HepG2 (cell line): ENCODE measurements around the gene CLDN24. TPM values are rescaled to one million over a fixed set of nuclear protein-coding genes. Genes with fewer than 3 reads are reported as not detected.

ENCODE experiments used
- ATAC-seq: fragments of 200-7000 bp; cut with Tn5 transposase; 3 replicates; pipeline ENCODE4 v1.9.1; 2020; ENCODE audit warnings: mild to moderate bottlenecking, moderate library complexity
- BruUV-seq: library from RNA; stranded (reverse); fragments of 400-500 nt; replicated peaks from 2 replicates; lab custom pipeline; 2021; lab: Mats Ljungman, UMichigan
- CTCF ChIA-PET: fragments of 300-600 bp; formaldehyde crosslinking; extraction: SDS; loops from one replicate; lab custom pipeline; 2021; ENCODE audit warnings: low total read pairs, inconsistent platforms, low intra/inter-chr PET ratio; lab: Yijun Ruan, JAX
- POLR2A ChIA-PET: fragments of 350-600 bp; sonication (Branson Sonifier 250); formaldehyde crosslinking; loops from one replicate; lab custom pipeline; 2020; ENCODE audit warnings: antibody characterized with exemption, inconsistent platforms; lab: Yijun Ruan, JAX
- DNase-seq: peaks from one replicate; pipeline ENCODE4 v3.0.0-alpha.2; 2015; ENCODE audit warnings: low spot score
- FAIRE-seq: peaks from 3 replicates; lab custom pipeline; 2011; peaks lifted over from hg19 to GRCh38; lab: Jason Lieb, UNC
- H2AFZ ChIP-seq: one replicate; pipeline ENCODE4 v1.6.1; 2011; ENCODE audit warnings: low read length, inconsistent platforms
- H3K27ac ChIP-seq: fragments of 300-600 bp; 3 replicates; pipeline ENCODE4 v1.8.0; 2011; ENCODE audit warnings: mixed run types, mild to moderate bottlenecking, mixed read lengths, low read length, inconsistent platforms; ENCODE audit not compliant: insufficient read depth; ENCODE audit errors: extremely low read length
- H3K27me3 ChIP-seq, 2 experiments: fragments of 200-600 bp in 1 of 2; 2 replicates in 1 of 2; 3 replicates in 1 of 2; pipeline versions ENCODE4 v1.6.0 to v1.8.0; 2011; ENCODE audit warnings: low read length in 2 of 2, mild to moderate bottlenecking in 2 of 2, moderate library complexity in 2 of 2, inconsistent platforms in 1 of 2; ENCODE audit not compliant: insufficient read depth in 2 of 2, control insufficient read depth in 1 of 2
- H3K36me3 ChIP-seq, 2 experiments: fragments of 200-600 bp in 1 of 2; replicated peaks in 1 of 2; 2 replicates in 1 of 2; 3 replicates in 1 of 2; pipeline versions ENCODE4 v1.5.1 to v1.8.0; 2011; ENCODE audit warnings: low read length in 2 of 2, inconsistent platforms in 1 of 2; ENCODE audit not compliant: insufficient read depth in 2 of 2, control insufficient read depth in 1 of 2
- H3K4me1 ChIP-seq: 2 replicates; pipeline ENCODE4 v1.5.1; 2012; ENCODE audit warnings: low read length, inconsistent platforms; ENCODE audit not compliant: insufficient read depth
- H3K4me2 ChIP-seq: 2 replicates; pipeline ENCODE4 v1.6.0; 2011; ENCODE audit warnings: low read depth, low read length, inconsistent platforms
- H3K4me3 ChIP-seq, 3 experiments: fragments of 200-600 bp in 1 of 3; sonication (generic), shearing (Covaris generic) in 1 of 3; replicated peaks in 1 of 3; 2 replicates each; pipeline ENCODE4 v1.5.1; 2011 to 2016; ENCODE audit warnings: low read length in 3 of 3, inconsistent platforms in 2 of 3, low read depth in 2 of 3, mild to moderate bottlenecking in 2 of 3, control low read depth in 1 of 3, mixed read lengths in 1 of 3; ENCODE audit not compliant: insufficient read depth in 1 of 3
- H3K79me2 ChIP-seq: one replicate; pipeline ENCODE4 v1.6.1; 2011; ENCODE audit warnings: low read length, inconsistent platforms; ENCODE audit not compliant: insufficient read depth
- H3K9ac ChIP-seq: 2 replicates; pipeline ENCODE4 v1.6.0; 2011; ENCODE audit warnings: mild to moderate bottlenecking, low read depth, low read length, inconsistent platforms; ENCODE audit not compliant: insufficient read depth
- H3K9me3 ChIP-seq: 2 replicates; pipeline ENCODE4 v1.5.1; 2012; ENCODE audit warnings: mild to moderate bottlenecking, low read length
- H4K20me1 ChIP-seq: 2 replicates; pipeline ENCODE4 v1.6.0; 2011; ENCODE audit warnings: inconsistent platforms, mild to moderate bottlenecking, low read length, moderate library complexity; ENCODE audit not compliant: insufficient read depth
- CEBPB ChIP-seq: IDR thresholded peaks from 2 replicates; pipeline ENCODE4 v1.6.1; 2011; ENCODE audit warnings: low read depth, low read length, improper control_type of control experiment, borderline replicate concordance
- HNF4A ChIP-seq: sonication (generic); formaldehyde crosslinking; IDR thresholded peaks from 2 replicates; pipeline ENCODE4 v1.4.0; 2020; ENCODE audit warnings: missing genetic modification reagents
- NFYC ChIP-seq: IDR thresholded peaks from 2 replicates; pipeline ENCODE4 v1.6.1; 2016; ENCODE audit warnings: missing genetic modification reagents, missing compliant biosample characterization
- SETDB1 ChIP-seq: sonication (generic); formaldehyde crosslinking; IDR thresholded peaks from 2 replicates; pipeline ENCODE4 v1.5.1; 2020; ENCODE audit warnings: missing genetic modification reagents, mild to moderate bottlenecking, borderline replicate concordance
- SIX1 ChIP-seq: sonication (generic); formaldehyde crosslinking; IDR thresholded peaks from 2 replicates; pipeline ENCODE4 v1.4.0; 2020; ENCODE audit warnings: missing genetic modification reagents, borderline replicate concordance
- SMAD1 ChIP-seq: sonication (generic); formaldehyde crosslinking; IDR thresholded peaks from 2 replicates; pipeline ENCODE4 v1.4.0; 2020; ENCODE audit warnings: missing genetic modification reagents, low read depth, mild to moderate bottlenecking, borderline replicate concordance
- TP53 ChIP-seq: sonication (generic); formaldehyde crosslinking; conservative IDR thresholded peaks from 2 replicates; pipeline ENCODE4 v1.4.0; 2020; ENCODE audit warnings: missing genetic modification reagents
- ZNF121 ChIP-seq: sonication (generic); formaldehyde crosslinking; IDR thresholded peaks from 2 replicates; pipeline ENCODE4 v1.5.0; 2020; ENCODE audit warnings: mild to moderate bottlenecking, missing genetic modification reagents
- ZNF510 ChIP-seq: sonication (generic); formaldehyde crosslinking; IDR thresholded peaks from 2 replicates; pipeline ENCODE4 v1.4.0; 2020; ENCODE audit warnings: low read depth, mild to moderate bottlenecking, missing genetic modification reagents
- ZSCAN22 ChIP-seq: sonication (generic); formaldehyde crosslinking; IDR thresholded peaks from 2 replicates; pipeline ENCODE4 v1.4.0; 2020; ENCODE audit warnings: mild to moderate bottlenecking, missing genetic modification reagents
- WGBS: methylation state at CpG from one replicate; pipeline ENCODE4 v1.1.6; 2017; ENCODE audit warnings: low lambda C conversion rate; 5-methylcytosine and 5-hydroxymethylcytosine counted together
- in situ Hi-C: cut with HindIII; loops from 2 replicates; pipeline ENCODE4 v1.10.0; 2017; ENCODE audit warnings: low pct_unique_long_range_greater_than_20kb; ENCODE audit not compliant: extremely low pct_ligation_motif_present
- intact Hi-C: fragments of 100-400 bp; cut with micrococcal nuclease; formaldehyde crosslinking; loops from one replicate; pipeline ENCODE4 v1.10.0; 2022; ENCODE audit not compliant: unreplicated experiment
- polyA plus RNA-seq, 8 experiments: library from polyadenylated mRNA; depleted of rRNA in 3 of 8; stranded (reverse) in 7 of 8; unstranded in 1 of 8; fragments of >200 nt; fragmentation: Illumina TruSeq in 4 of 8; extraction: Trizol in 4 of 8; gene quantifications; 2 replicates each; pipeline versions ENCODE4 v1.2.1 to v1.2.3, GENCODE V29; 2011 to 2016; ENCODE audit warnings: low read depth in 4 of 8, missing spikeins in 1 of 8, mixed read lengths in 1 of 8; ENCODE audit not compliant: insufficient read depth in 1 of 8
- total RNA-seq, 5 experiments: library from RNA; depleted of rRNA; stranded (reverse); fragments of >200 nt; fragmentation: Illumina TruSeq; extraction: Trizol; gene quantifications; 2 replicates each; pipeline ENCODE4 v1.2.3, GENCODE V29; 2016; ENCODE audit warnings: low read depth in 1 of 5
- TF ChIP-seq, protein P1 (sequence below): IDR thresholded peaks from 2 replicates; pipeline ENCODE4 v1.6.1; 2012; ENCODE audit warnings: inconsistent platforms
- TF ChIP-seq, protein P2 (sequence below): sonication (generic); formaldehyde crosslinking; IDR thresholded peaks from 2 replicates; pipeline ENCODE4 v1.5.0; 2020; ENCODE audit warnings: mild to moderate bottlenecking, missing genetic modification reagents, moderate library complexity
- TF ChIP-seq, protein P3 (sequence below): sonication (generic); formaldehyde crosslinking; IDR thresholded peaks from 2 replicates; pipeline ENCODE4 v1.4.0; 2020; ENCODE audit warnings: mild to moderate bottlenecking, missing genetic modification reagents
- TF ChIP-seq, protein P4 (sequence below): sonication (generic); formaldehyde crosslinking; IDR thresholded peaks from 2 replicates; pipeline ENCODE4 v1.8.0; 2022; ENCODE audit warnings: missing genetic modification reagents, mild to moderate bottlenecking, moderate library complexity, borderline replicate concordance

Gene CLDN24
- total and polyA plus RNA-seq, 2 of the 13 experiments (the other 11 are each of a cell fraction or from before 2014, with no cell fraction given): not detected

DNA sequence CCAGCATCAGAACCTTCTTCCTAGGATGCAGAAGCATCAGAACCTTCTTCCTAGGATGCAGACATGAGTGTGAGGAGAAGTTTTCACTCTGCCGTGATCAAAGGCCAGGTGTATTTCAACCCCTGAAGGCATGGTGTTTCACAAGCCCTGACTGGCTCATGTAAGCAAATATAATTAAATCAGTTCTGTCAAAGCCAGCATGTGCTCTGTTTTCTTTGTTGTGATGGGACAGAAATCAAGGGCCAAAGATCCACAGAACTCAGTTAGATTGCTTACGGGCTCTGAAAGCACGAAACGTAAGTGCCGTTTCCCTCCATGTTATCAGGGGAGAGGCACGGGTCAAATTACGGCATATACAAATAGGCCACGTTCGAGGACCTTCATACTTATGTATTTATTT is 32.0 kb upstream of the CLDN24 start:
- peak overlapping the region; percentile 68 for H3K4me2 ChIP-seq
- H3K4me1 ChIP-seq: peaks cover 10% of the 10 kb centered on the region
- no peaks in the 10 kb centered on the region for H4K20me1 ChIP-seq
- in situ Hi-C loops: no loop called here
- no peaks in the 10 kb centered on the region; a peak in 1 of 5 replicates for H3K27me3 ChIP-seq
- ChIA-PET CTCF (no interaction called here), POLR2A (no interaction called here)
- H3K79me2 ChIP-seq: no peaks in the 10 kb centered on the region
- BruUV-seq: no TSS peak
- H3K4me3 ChIP-seq: no peak overlapping the region
- FAIRE-seq (no peak), DNase-seq (peak; percentile 25), ATAC-seq (peak; percentile 63)
- H3K9ac ChIP-seq: no peak overlapping the region
- WGBS: under 1% methylated on average over 9 of the region's 9 CpGs
- H3K9me3 ChIP-seq: no peaks in the 10 kb centered on the region
- H2AFZ ChIP-seq: peak overlapping the region; percentile 78
- no peaks in the 10 kb centered on the region for H3K36me3 ChIP-seq
- intact Hi-C loops: no loop called here
- TF ChIP-seq, protein P1, sequence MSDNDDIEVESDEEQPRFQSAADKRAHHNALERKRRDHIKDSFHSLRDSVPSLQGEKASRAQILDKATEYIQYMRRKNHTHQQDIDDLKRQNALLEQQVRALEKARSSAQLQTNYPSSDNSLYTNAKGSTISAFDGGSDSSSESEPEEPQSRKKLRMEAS: 0 out of 2 replicates have a peak, but pooled peaks have one; percentile 33
- TF ChIP-seq CEBPB: 0 out of 2 replicates have a peak, but pooled peaks have one; percentile 22
- TF ChIP-seq SETDB1 (CRISPR knock-in tag): no peak
- peak; percentile 80 for TF ChIP-seq ZNF121 (CRISPR knock-in tag)
- TF ChIP-seq HNF4A (CRISPR knock-in tag): peak; percentile 7; the same call in 1 of the 2 replicates
- no peak for TF ChIP-seq NFYC
- TF ChIP-seq SIX1 (CRISPR knock-in tag): 0 out of 2 replicates have a peak, but pooled peaks have one; percentile 27
- no peak overlapping the region for H3K27ac ChIP-seq

DNA sequence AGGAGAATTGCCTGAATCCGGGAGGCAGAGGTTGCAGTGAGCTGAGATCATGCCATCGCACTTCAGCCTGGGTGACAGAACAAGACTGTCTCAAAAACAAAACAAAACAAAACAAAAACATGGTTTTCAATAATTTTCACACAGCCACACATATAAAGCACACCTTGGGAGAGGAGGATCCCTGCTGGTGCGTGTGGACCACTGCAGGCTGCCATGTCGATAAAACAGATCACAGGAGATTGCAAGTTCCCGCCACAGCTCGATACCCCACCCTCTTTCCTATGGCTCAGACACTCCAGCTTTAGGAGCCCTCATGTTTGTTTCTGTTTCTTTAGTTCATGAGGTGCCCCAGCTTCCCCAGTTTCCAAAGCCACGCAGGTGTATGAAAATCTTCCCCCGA is 31.3 kb upstream of the CLDN24 start:
- Histone ChIP-seq H3K4me2 (no peak overlapping the region), H3K36me3 (no peaks in the 10 kb centered on the region), H4K20me1 (no peaks in the 10 kb centered on the region), H3K27me3 (no peaks in the 10 kb centered on the region; a peak in 1 of 5 replicates), H3K27ac (no peak overlapping the region), H3K4me3 (no peak overlapping the region), H3K9me3 (no peaks in the 10 kb centered on the region), H3K9ac (no peak overlapping the region), H3K79me2 (no peaks in the 10 kb centered on the region), H2AFZ (no peak overlapping the region), H3K4me1 (peaks cover 10% of the 10 kb centered on the region)
- ChIA-PET CTCF (no interaction called here), POLR2A (no interaction called here)
- no peak for DNase-seq
- ATAC-seq: peak; percentile 86
- WGBS: 31% methylated on average over 8 of the region's 8 CpGs
- no TSS peak for BruUV-seq
- intact Hi-C loops: no loop called here
- no peak for FAIRE-seq
- in situ Hi-C loops: no loop called here
- TF ChIP-seq, protein P2, sequence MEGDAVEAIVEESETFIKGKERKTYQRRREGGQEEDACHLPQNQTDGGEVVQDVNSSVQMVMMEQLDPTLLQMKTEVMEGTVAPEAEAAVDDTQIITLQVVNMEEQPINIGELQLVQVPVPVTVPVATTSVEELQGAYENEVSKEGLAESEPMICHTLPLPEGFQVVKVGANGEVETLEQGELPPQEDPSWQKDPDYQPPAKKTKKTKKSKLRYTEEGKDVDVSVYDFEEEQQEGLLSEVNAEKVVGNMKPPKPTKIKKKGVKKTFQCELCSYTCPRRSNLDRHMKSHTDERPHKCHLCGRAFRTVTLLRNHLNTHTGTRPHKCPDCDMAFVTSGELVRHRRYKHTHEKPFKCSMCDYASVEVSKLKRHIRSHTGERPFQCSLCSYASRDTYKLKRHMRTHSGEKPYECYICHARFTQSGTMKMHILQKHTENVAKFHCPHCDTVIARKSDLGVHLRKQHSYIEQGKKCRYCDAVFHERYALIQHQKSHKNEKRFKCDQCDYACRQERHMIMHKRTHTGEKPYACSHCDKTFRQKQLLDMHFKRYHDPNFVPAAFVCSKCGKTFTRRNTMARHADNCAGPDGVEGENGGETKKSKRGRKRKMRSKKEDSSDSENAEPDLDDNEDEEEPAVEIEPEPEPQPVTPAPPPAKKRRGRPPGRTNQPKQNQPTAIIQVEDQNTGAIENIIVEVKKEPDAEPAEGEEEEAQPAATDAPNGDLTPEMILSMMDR: peak; percentile 24; the same call in 1 of the 2 replicates
- TF ChIP-seq ZSCAN22 (CRISPR knock-in tag) (no peak), ZNF510 (no peak), TP53 (no peak), SMAD1 (CRISPR knock-in tag) (no peak)
- TF ChIP-seq, protein P3, sequence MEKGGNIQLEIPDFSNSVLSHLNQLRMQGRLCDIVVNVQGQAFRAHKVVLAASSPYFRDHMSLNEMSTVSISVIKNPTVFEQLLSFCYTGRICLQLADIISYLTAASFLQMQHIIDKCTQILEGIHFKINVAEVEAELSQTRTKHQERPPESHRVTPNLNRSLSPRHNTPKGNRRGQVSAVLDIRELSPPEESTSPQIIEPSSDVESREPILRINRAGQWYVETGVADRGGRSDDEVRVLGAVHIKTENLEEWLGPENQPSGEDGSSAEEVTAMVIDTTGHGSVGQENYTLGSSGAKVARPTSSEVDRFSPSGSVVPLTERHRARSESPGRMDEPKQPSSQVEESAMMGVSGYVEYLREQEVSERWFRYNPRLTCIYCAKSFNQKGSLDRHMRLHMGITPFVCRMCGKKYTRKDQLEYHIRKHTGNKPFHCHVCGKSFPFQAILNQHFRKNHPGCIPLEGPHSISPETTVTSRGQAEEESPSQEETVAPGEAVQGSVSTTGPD: no peak
- TF ChIP-seq, protein P4, sequence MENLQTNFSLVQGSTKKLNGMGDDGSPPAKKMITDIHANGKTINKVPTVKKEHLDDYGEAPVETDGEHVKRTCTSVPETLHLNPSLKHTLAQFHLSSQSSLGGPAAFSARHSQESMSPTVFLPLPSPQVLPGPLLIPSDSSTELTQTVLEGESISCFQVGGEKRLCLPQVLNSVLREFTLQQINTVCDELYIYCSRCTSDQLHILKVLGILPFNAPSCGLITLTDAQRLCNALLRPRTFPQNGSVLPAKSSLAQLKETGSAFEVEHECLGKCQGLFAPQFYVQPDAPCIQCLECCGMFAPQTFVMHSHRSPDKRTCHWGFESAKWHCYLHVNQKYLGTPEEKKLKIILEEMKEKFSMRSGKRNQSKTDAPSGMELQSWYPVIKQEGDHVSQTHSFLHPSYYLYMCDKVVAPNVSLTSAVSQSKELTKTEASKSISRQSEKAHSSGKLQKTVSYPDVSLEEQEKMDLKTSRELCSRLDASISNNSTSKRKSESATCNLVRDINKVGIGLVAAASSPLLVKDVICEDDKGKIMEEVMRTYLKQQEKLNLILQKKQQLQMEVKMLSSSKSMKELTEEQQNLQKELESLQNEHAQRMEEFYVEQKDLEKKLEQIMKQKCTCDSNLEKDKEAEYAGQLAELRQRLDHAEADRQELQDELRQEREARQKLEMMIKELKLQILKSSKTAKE (CRISPR knock-in tag): no peak
